A549 (cell line): ENCODE measurements around the gene PCDHA7.

Experiments
- MAFK ChIP-seq: fragments of 450-650 bp; IDR thresholded peaks from 2 replicates; pipeline ENCODE4 v1.6.1; 2014; ENCODE audit not compliant: partially characterized antibody
- NPAS2 ChIP-seq: fragments of 250-450 bp; sonication (Bioruptor Pico); IDR thresholded peaks from 2 replicates; pipeline ENCODE4 v1.8.0; 2022; ENCODE audit warnings: mild to moderate bottlenecking, moderate library complexity, borderline replicate concordance
- POLR2A ChIP-seq: IDR thresholded peaks from 2 replicates; pipeline ENCODE4 v1.6.1; 2012; ENCODE audit warnings: mild to moderate bottlenecking, low read length
- RCOR1 ChIP-seq: fragments of 150-350 bp; IDR thresholded peaks from 2 replicates; pipeline ENCODE4 v1.6.1; 2014; ENCODE audit warnings: antibody characterized with exemption, low read length, low read depth
- RFX5 ChIP-seq: fragments of 450-650 bp; IDR thresholded peaks from 2 replicates; pipeline ENCODE4 v1.7.1; 2014; ENCODE audit warnings: antibody characterized with exemption, mild to moderate bottlenecking, moderate library complexity
- ZSCAN20 ChIP-seq: fragments of 250-450 bp; sonication (Bioruptor Pico); IDR thresholded peaks from 2 replicates; pipeline ENCODE4 v1.8.0; 2022; ENCODE audit warnings: mild to moderate bottlenecking, moderate library complexity
- TF ChIP-seq, protein P1 (sequence below): IDR thresholded peaks from 2 replicates; pipeline ENCODE4 v1.6.1; 2012
- TF ChIP-seq, protein P2 (sequence below): fragments of >200 bp; sonication (Bioruptor Twin); formaldehyde crosslinking; IDR thresholded peaks from 3 replicates; pipeline ENCODE4 v1.5.1; 2016
- TF ChIP-seq, protein P3 (sequence below): fragments of 450-650 bp; IDR thresholded peaks from 2 replicates; pipeline ENCODE4 v1.6.1; 2014; ENCODE audit warnings: antibody characterized with exemption

GRCh38 chr5:140802781-140803271 lies 31.2 kb upstream of the PCDHA7 start:
- TF ChIP-seq POLR2A (no peak), RCOR1 (no peak), NPAS2 (no peak), RFX5 (no peak), ZSCAN20 (no peak), MAFK (no peak)
- TF ChIP-seq, protein P1, sequence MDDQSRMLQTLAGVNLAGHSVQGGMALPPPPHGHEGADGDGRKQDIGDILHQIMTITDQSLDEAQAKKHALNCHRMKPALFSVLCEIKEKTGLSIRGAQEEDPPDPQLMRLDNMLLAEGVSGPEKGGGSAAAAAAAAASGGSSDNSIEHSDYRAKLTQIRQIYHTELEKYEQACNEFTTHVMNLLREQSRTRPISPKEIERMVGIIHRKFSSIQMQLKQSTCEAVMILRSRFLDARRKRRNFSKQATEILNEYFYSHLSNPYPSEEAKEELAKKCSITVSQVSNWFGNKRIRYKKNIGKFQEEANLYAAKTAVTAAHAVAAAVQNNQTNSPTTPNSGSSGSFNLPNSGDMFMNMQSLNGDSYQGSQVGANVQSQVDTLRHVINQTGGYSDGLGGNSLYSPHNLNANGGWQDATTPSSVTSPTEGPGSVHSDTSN: no peak
- TF ChIP-seq, protein P2, sequence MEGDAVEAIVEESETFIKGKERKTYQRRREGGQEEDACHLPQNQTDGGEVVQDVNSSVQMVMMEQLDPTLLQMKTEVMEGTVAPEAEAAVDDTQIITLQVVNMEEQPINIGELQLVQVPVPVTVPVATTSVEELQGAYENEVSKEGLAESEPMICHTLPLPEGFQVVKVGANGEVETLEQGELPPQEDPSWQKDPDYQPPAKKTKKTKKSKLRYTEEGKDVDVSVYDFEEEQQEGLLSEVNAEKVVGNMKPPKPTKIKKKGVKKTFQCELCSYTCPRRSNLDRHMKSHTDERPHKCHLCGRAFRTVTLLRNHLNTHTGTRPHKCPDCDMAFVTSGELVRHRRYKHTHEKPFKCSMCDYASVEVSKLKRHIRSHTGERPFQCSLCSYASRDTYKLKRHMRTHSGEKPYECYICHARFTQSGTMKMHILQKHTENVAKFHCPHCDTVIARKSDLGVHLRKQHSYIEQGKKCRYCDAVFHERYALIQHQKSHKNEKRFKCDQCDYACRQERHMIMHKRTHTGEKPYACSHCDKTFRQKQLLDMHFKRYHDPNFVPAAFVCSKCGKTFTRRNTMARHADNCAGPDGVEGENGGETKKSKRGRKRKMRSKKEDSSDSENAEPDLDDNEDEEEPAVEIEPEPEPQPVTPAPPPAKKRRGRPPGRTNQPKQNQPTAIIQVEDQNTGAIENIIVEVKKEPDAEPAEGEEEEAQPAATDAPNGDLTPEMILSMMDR: no peak
- TF ChIP-seq, protein P3, sequence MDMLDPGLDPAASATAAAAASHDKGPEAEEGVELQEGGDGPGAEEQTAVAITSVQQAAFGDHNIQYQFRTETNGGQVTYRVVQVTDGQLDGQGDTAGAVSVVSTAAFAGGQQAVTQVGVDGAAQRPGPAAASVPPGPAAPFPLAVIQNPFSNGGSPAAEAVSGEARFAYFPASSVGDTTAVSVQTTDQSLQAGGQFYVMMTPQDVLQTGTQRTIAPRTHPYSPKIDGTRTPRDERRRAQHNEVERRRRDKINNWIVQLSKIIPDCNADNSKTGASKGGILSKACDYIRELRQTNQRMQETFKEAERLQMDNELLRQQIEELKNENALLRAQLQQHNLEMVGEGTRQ: no peak
